ENCODE measurements around the gene GTF2F1. TPM values are rescaled to one million over a fixed set of nuclear protein-coding genes. Genes with fewer than 3 reads are reported as not detected.

Gene GTF2F1
- total RNA-seq, 1 donor from 2014 or later, result 65.9 TPM

- no peak for DNase-seq (ENCODE audit: low read depth, low spot score)
- H3K4me3 Mint-ChIP-seq, result peak overlapping the region; percentile 62
Measured at GRCh38 chr19:6421075-6422014, 28.4 kb upstream of the GTF2F1 start.

GRCh38 chr19:6418562-6418932 is 25.6 kb upstream of the GTF2F1 start:
- Mint-ChIP-seq H3K27me3 (ENCODE audit: low read depth) (no peaks in the 10 kb centered on the region), H3K9me3 (no peaks in the 10 kb centered on the region), H3K4me1 (peaks cover 24% of the 10 kb centered on the region), H3K27ac (ENCODE audit: unreplicated experiment) (no peak overlapping the region), H3K36me3 (ENCODE audit: low read depth) (peaks cover 7% of the 10 kb centered on the region), H3K4me3 (peak overlapping the region; percentile 47)
- no peak for DNase-seq (ENCODE audit: low read depth, low spot score)
- no peak for TF ChIP-seq CTCF (conservative IDR thresholded peaks at IDR 0.05)

More at GRCh38 chr19:6421075-6422014, 28.4 kb upstream of the GTF2F1 start:
- peaks cover 2% of the 10 kb centered on the region for H3K9me3 Mint-ChIP-seq
- H3K27me3 Mint-ChIP-seq (ENCODE audit: low read depth), result peaks cover 6% of the 10 kb centered on the region
- no peak overlapping the region for H3K27ac Mint-ChIP-seq (ENCODE audit: unreplicated experiment)
- H3K4me1 Mint-ChIP-seq, result peaks cover 34% of the 10 kb centered on the region
- TF ChIP-seq CTCF (conservative IDR thresholded peaks at IDR 0.05), result no peak
- peaks cover 7% of the 10 kb centered on the region for H3K36me3 Mint-ChIP-seq (ENCODE audit: low read depth)

- Mint-ChIP-seq H3K27me3 (ENCODE audit: low read depth) (no peaks in the 10 kb centered on the region), H3K9me3 (no peaks in the 10 kb centered on the region), H3K4me1 (peaks cover 18% of the 10 kb centered on the region), H3K4me3 (peak overlapping the region; percentile 47), H3K27ac (ENCODE audit: unreplicated experiment) (no peak overlapping the region), H3K36me3 (ENCODE audit: low read depth) (peaks cover 4% of the 10 kb centered on the region)
- TF ChIP-seq CTCF (conservative IDR thresholded peaks at IDR 0.05), result peak; percentile 39
- DNase-seq (ENCODE audit: low read depth, low spot score), result no peak
Measured at GRCh38 chr19:6417713-6418561, 25.0 kb upstream of the GTF2F1 start.

- Mint-ChIP-seq H3K27me3 (ENCODE audit: low read depth) (no peaks in the 10 kb centered on the region), H3K9me3 (no peaks in the 10 kb centered on the region), H3K4me1 (peaks cover 7% of the 10 kb centered on the region), H3K27ac (ENCODE audit: unreplicated experiment) (no peak overlapping the region), H3K36me3 (ENCODE audit: low read depth) (peaks cover 4% of the 10 kb centered on the region), H3K4me3 (no peak overlapping the region)
- no peak for TF ChIP-seq CTCF (conservative IDR thresholded peaks at IDR 0.05)
- DNase-seq (ENCODE audit: low read depth, low spot score), result no peak
Measured at GRCh38 chr19:6416658-6417405, 23.9 kb upstream of the GTF2F1 start.

GRCh38 chr19:6415591-6416190 is 22.7 kb upstream of the GTF2F1 start:
- Mint-ChIP-seq H3K4me1 (peaks cover 2% of the 10 kb centered on the region), H3K27me3 (ENCODE audit: low read depth) (no peaks in the 10 kb centered on the region), H3K27ac (ENCODE audit: unreplicated experiment) (no peak overlapping the region), H3K36me3 (ENCODE audit: low read depth) (peaks cover under 1% of the 10 kb centered on the region), H3K9me3 (no peaks in the 10 kb centered on the region), H3K4me3 (no peak overlapping the region)
- no peak for DNase-seq (ENCODE audit: low read depth, low spot score)
- no peak for TF ChIP-seq CTCF (conservative IDR thresholded peaks at IDR 0.05)
